Muscle layer of duodenum (tissue), 2 donors: ENCODE results near the gene BROX.
"Not testable (repeated sequence)": the region's sequence is repeated elsewhere in the genome, so short reads cannot be mapped to it uniquely, and the experiment has no call there.

ENCODE experiments used
- H3K27ac ChIP-seq: one replicate; pipeline ENCODE4 v1.7.0; 2013; ENCODE audit warnings: mild to moderate bottlenecking, low read length
- H3K27me3 ChIP-seq: one replicate; pipeline ENCODE4 v1.7.0; 2013; ENCODE audit warnings: low read depth, mild to moderate bottlenecking, control low read depth, low read length
- H3K36me3 ChIP-seq, 2 donors: one replicate each; pipeline ENCODE4 v1.7.0; 2013; ENCODE audit warnings: low read length in 2 of 2, control low read depth in 1 of 2, mild to moderate bottlenecking in 1 of 2; ENCODE audit not compliant: insufficient read depth in 2 of 2, control insufficient read depth in 1 of 2
- H3K4me1 ChIP-seq, 2 donors: one replicate each; pipeline ENCODE4 v1.7.0; 2013; ENCODE audit warnings: low read length in 2 of 2, mild to moderate bottlenecking in 2 of 2, control low read depth in 1 of 2, moderate library complexity in 1 of 2; ENCODE audit not compliant: insufficient read depth in 2 of 2, control insufficient read depth in 1 of 2
- H3K4me3 ChIP-seq, 2 donors: one replicate each; pipeline ENCODE4 v1.7.0; 2013; ENCODE audit warnings: low read length in 2 of 2, low read depth in 1 of 2, mild to moderate bottlenecking in 1 of 2
- H3K9me3 ChIP-seq, 2 donors: one replicate each; pipeline ENCODE4 v1.7.0; 2013; ENCODE audit warnings: low read length in 2 of 2, control low read depth in 1 of 2, mild to moderate bottlenecking in 1 of 2; ENCODE audit not compliant: control insufficient read depth in 1 of 2
- donor health status: healthy.

The BROX gene

DNA sequence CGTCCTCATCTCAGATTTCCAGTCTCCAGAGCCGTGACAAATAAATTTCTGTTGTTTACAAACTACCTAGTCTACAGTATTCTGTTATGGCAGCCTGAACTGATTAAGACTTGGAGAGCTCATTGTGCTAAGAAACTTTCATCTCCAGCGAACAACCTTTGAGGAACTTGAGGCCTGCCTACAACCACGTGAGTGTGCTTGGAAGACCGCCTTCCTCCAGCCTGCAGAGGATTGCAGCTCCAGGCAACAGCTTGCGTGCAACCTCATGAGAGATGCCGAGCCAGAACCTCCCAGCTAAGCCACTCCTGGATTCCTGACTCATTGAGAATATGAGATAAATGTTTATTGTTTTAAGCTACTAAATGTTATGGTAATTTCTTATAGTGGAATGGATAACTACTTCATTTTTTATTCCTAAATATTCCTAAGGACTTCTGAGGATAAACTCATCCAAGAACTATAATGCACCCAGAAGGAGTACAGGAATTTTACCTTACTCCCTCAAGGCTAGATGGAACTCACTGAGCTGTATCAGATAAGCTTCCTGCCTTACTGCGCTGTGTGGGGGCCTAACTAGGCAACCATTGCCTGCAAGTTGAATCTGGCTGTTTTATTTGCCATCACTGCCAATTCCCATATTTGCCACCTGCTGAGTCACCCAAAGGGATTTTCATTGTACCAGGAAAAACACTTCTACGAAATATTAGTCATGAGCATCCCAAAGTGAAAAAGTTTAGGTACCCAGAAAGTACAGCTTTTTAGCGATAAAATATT, 42.2 kb downstream of the BROX start:
- Histone ChIP-seq H3K4me1 (no peaks in the 10 kb centered on the region), H3K4me3 (no peak overlapping the region), H3K36me3 (no peaks in the 10 kb centered on the region), H3K9me3 (no peaks in the 10 kb centered on the region), H3K27me3 (no peaks in the 10 kb centered on the region), H3K27ac (peak overlapping the region; percentile 43)

DNA sequence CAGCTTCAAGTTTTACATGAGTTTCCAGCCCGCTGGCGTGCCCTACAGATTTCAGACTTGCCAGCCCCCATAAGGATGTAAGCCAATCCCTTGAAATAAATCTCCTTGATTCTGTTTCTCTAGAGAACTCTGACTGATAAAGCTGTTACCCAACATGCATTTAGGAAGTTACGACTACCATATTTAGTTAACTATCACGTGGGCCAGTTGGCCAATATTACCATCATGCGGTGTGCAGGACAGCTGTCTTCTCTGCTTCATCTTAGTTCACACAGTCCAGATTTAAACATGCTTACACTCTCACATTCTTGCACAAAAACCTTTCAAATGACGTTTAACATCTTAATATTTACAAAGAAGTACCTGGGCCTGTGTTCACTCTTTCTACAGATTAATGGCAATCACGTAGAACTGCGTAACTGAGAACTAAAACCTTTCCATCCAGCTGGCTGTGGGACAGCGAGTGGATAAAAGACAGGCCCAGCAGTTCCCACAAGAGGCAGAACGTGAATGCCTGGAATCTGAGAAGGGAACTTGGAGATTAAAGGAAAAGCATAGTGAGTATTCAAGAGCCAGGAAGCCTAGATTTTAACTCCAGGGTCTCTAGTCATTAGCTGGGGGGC, 45.4 kb downstream of the BROX start:
- Histone ChIP-seq H3K36me3 (no peaks in the 10 kb centered on the region), H3K4me1 (no peaks in the 10 kb centered on the region), H3K27me3 (no peaks in the 10 kb centered on the region), H3K4me3 (no peak overlapping the region), H3K9me3 (no peaks in the 10 kb centered on the region), H3K27ac (peak overlapping the region; percentile 56)

DNA sequence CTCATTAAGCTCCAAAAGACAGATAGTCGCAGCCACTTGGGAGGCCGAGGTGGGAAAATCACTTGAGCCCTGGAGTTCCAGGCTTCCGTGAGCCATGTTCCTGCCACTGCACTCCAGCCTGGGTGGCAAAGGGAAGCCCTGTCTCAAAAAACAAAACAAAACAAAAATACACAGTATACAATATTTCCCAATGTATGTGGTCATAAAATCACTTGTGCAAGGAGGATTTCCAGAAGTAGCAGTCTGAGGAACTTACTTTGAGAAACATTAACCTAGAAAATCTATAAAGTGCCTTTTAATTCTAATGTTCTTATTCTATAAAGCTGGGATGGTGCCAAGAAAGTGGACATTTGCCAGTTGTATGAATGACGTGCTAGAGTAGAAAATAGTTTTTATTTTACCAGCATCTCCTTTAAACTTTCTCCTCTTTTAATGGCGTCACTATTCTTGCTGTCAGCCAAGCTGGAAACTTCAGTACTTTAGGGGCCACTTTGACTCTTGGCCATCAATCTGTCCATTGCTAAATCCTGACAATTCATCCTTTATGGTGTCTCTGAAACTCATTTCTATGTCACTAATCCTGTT, 47.2 kb downstream of the BROX start:
- Histone ChIP-seq H3K4me3 (no peak overlapping the region), H3K27me3 (no peaks in the 10 kb centered on the region), H3K4me1 (no peaks in the 10 kb centered on the region), H3K9me3 (no peaks in the 10 kb centered on the region), H3K27ac (no peak overlapping the region), H3K36me3 (no peaks in the 10 kb centered on the region)

DNA sequence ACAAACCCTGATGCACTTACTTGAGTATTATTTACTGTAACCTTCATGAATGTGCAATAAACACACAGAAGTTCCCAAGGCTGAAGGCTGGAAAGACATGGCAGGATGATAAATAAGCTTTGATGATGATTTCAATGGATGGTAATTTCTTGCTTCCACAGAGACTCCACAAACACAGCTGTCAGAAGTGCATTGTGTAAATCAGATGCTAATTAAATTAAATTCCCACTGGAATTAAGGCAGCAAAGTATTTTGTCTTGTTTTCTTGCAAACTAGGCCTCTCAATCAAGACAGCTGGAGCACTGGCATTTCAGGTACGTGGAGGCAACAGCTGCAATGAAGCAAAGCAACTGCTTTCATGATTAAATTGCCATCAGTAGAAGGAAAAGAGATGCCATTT, 48.7 kb downstream of the BROX start:
- Histone ChIP-seq H3K36me3 (no peaks in the 10 kb centered on the region), H3K4me3 (no peak overlapping the region), H3K9me3 (no peaks in the 10 kb centered on the region), H3K27ac (no peak overlapping the region), H3K4me1 (no peaks in the 10 kb centered on the region), H3K27me3 (no peaks in the 10 kb centered on the region)

DNA sequence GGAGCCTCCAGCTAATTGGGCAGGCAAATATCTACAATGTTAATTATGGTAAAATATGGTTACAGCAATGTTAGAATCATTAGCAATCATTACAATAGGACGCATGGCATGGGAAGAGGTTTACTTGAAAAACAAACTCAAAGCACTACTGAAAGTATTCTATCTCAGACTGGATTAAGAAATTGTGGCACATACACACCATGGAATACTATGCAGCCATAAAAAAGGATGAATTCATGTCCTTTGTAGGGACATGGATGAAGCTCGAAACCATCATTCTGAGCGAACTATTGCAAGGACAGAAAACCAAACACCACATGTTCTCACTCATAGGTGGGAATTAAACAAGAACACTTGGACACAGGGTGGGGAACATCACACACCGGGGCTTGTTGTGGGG, 49.8 kb downstream of the BROX start:
- not testable (repeated sequence) for H3K27ac ChIP-seq, H3K9me3 ChIP-seq, H3K4me3 ChIP-seq, H3K27me3 ChIP-seq, H3K4me1 ChIP-seq, H3K36me3 ChIP-seq

DNA sequence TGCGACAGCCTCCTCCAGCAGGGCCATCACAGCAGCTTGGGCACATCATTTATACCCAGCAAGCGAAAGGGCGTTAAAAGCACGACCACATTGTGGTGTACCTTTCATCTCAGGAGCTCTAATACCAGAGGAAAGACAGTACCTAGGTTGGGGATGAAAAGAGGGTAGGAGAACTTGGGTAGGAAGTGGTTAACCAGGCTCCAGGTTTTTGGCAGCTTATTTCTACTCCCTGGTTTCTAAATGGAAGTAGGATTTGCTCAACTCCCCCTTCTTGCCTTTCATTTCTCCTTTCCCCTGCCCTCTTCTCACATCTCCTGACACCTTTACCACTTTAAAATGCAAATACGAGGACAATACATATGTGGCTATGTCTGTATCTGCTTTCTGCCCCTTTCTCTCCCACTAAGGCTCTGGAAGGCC, 54.8 kb downstream of the BROX start:
- no peak overlapping the region for H3K27ac ChIP-seq
- H3K27me3 ChIP-seq = no peaks in the 10 kb centered on the region
- no peaks in the 10 kb centered on the region for H3K4me1 ChIP-seq
- H3K9me3 ChIP-seq = peaks cover 5 to 8% of the 10 kb centered on the region in 2 donors
- no peak overlapping the region for H3K4me3 ChIP-seq
- no peaks in the 10 kb centered on the region for H3K36me3 ChIP-seq

DNA sequence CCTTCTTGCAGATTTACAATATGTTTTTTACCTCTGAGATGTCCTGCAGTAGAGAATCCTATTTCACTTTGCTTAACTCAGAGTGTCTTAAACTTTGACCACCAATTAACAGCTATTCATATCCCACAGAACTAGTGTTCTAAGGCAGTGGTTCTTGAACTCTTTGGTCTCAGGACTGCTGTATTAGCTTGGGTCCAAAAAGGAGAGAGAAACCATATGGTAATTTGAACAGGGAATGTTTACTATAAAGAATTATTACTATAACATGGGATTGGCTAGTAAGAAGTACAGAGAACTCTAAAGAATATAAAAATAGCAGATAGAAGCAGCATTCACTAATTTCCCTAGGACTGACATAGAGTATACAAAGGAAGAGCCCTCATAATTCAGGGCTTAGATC, 56.2 kb downstream of the BROX start:
- Histone ChIP-seq H3K9me3 (peaks cover 5 to 8% of the 10 kb centered on the region in 2 donors), H3K27ac (no peak overlapping the region), H3K4me1 (no peaks in the 10 kb centered on the region), H3K27me3 (no peaks in the 10 kb centered on the region), H3K4me3 (no peak overlapping the region), H3K36me3 (no peaks in the 10 kb centered on the region)

DNA sequence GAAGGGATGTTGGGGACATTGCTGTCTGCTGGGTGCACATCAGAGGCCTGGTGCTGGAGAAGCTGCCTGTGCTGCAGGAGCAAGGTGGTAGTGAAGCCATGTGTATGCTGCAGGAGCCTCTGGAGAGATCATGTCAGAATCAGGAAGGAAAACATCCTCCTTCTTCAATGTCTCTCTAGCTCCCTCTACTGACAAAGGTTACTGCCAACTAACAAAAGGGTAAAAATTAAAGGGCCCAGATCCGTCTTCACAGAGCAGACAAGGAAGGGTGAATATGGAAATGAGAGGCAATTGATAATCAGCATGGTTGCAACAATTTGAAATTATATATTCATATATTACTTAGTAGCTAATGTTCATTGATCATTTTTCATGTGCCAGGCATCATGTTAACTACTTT, 56.8 kb downstream of the BROX start:
- H3K36me3 ChIP-seq = no peaks in the 10 kb centered on the region
- H3K27me3 ChIP-seq = no peaks in the 10 kb centered on the region
- H3K27ac ChIP-seq = no peak overlapping the region
- H3K4me1 ChIP-seq = no peaks in the 10 kb centered on the region
- no peak overlapping the region for H3K4me3 ChIP-seq
- H3K9me3 ChIP-seq = peaks cover 5 to 8% of the 10 kb centered on the region in 2 donors

DNA sequence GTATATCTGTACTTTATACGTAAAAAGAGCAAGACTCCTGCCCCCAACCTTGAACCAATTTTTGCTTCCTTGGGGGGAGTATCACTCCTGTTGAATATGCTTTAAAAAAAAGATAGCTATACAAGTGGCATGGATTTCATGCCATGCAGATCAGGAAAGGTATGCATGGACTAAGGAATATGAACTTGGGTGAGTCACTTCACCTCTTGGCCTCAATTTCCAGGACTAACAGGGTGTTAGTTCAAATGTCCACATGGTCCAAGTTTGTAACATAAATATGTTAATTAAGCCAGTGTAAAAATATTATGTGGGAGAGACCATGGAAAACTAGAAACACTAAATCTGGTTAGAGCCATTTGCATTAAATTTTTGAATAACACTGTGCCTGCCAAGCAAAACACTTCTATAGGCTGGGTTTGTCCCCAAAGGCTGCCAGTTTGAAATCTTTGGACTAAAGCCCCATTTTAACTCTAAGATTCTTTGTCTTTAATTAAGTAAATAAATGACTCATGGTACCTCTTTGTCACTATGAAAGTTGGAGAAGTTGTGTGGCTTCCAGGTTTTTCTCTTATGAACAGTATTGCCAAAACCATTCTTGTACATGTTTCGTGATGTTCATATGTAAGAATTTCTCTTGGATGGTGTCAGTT, 57.7 kb downstream of the BROX start:
- Histone ChIP-seq H3K27ac (no peak overlapping the region), H3K27me3 (no peaks in the 10 kb centered on the region), H3K9me3 (peaks cover 5 to 8% of the 10 kb centered on the region in 2 donors), H3K4me3 (no peak overlapping the region), H3K36me3 (no peaks in the 10 kb centered on the region), H3K4me1 (no peaks in the 10 kb centered on the region)

DNA sequence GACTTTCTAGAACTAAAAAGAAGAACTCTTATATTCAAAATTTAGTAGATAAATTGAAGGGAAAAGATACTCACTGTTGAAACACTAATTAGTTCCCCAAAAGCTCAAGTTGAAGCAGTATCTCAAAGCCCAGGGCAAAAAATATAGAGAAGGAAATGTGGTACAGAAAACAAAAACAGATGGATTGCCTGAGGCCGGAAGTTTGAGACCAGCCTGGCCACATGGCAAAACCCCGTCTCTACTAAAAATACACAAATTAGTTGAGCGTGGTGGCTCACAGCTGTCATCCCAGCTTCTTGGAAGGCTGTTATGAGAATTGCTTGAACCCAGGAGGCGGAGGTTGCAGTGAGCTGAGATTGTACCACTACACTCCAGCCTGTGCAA, 60.6 kb downstream of the BROX start:
- Histone ChIP-seq H3K27ac (no peak overlapping the region), H3K4me1 (peaks cover 0 to under 1% of the 10 kb centered on the region in 2 donors), H3K36me3 (no peaks in the 10 kb centered on the region), H3K4me3 (no peak overlapping the region), H3K9me3 (peaks cover 5 to 8% of the 10 kb centered on the region in 2 donors), H3K27me3 (no peaks in the 10 kb centered on the region)

DNA sequence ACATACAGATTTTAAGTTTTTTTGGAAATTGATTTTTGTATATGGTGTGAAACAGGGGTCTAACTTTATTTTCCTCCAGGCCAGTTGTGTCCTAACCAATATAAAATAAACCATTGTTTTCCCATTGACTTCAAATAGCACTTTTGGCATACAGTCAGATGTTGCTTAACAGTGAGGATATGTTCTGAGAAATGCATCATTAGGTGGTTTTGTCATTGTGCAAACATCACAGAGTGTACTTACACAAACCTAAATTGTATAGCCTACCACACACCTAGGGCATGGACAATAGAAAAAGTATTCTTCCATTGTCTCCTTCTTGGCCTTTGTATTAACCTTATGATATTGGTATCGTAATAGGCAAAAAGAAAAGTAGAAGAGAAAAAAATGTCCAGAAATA, 65.1 kb downstream of the BROX start:
- Histone ChIP-seq H3K4me1 (peaks cover 0 to 3% of the 10 kb centered on the region in 2 donors), H3K4me3 (no peak overlapping the region), H3K9me3 (no peaks in the 10 kb centered on the region), H3K36me3 (no peaks in the 10 kb centered on the region), H3K27ac (no peak overlapping the region), H3K27me3 (no peaks in the 10 kb centered on the region)
